IMR-90 (cell line): ENCODE measurements around the gene LRRC61. TPM values are rescaled to one million over a fixed set of nuclear protein-coding genes. Genes with fewer than 3 reads are reported as not detected.

ENCODE experiments used
- ATAC-seq: fragments of 200-7000 bp; cut with Tn5 transposase; 2 replicates; pipeline ENCODE4 v1.9.1; 2020; ENCODE audit warnings: low read depth, mild to moderate bottlenecking, moderate library complexity
- BruUV-seq: library from RNA; stranded (reverse); fragments of 400-500 nt; replicated peaks from 2 replicates; lab custom pipeline; 2021; lab: Mats Ljungman, UMichigan
- CTCF ChIA-PET: fragments of 300-600 bp; formaldehyde crosslinking; extraction: SDS; loops from one replicate; lab custom pipeline; 2021; ENCODE audit warnings: antibody characterized with exemption; lab: Yijun Ruan, JAX
- POLR2A ChIA-PET: fragments of 300-600 bp; sonication (Branson Sonifier 250); formaldehyde crosslinking; loops from one replicate; lab custom pipeline; 2022; ENCODE audit warnings: antibody characterized with exemption; ENCODE audit not compliant: unreplicated experiment; lab: Charles Lee
- DNase-seq: peaks from one replicate; pipeline ENCODE4 v3.0.0; 2013
- H2AFZ ChIP-seq: replicated peaks from 2 replicates; pipeline ENCODE3; 2013; ENCODE audit warnings: low read length, mild to moderate bottlenecking; ENCODE audit not compliant: poor library complexity
- H2AK5ac ChIP-seq: 2 replicates; pipeline ENCODE4 v1.6.1; 2013; ENCODE audit warnings: low read depth, low read length, inconsistent platforms
- H2AK9ac ChIP-seq: replicated peaks from 2 replicates; pipeline ENCODE3; 2013; ENCODE audit warnings: mild to moderate bottlenecking, low read depth, low read length, moderate library complexity; ENCODE audit not compliant: poor library complexity
- H2BK120ac ChIP-seq: 2 replicates; pipeline ENCODE4 v1.6.1; 2013; ENCODE audit warnings: low read depth, low read length, inconsistent platforms
- H2BK15ac ChIP-seq: 3 replicates; pipeline ENCODE4 v1.6.1; 2013; ENCODE audit warnings: low read depth, low read length, inconsistent platforms
- H2BK20ac ChIP-seq: 2 replicates; pipeline ENCODE4 v1.6.1; 2013; ENCODE audit warnings: low read depth, mild to moderate bottlenecking, inconsistent platforms, low read length, moderate library complexity
- H2BK5ac ChIP-seq: 2 replicates; pipeline ENCODE4 v1.6.1; 2013; ENCODE audit warnings: mild to moderate bottlenecking, low read depth, low read length, inconsistent platforms; ENCODE audit not compliant: poor library complexity, severe bottlenecking
- H3K14ac ChIP-seq: replicated peaks from 2 replicates; pipeline ENCODE4 v1.6.1; 2013; ENCODE audit warnings: low read depth, low read length, inconsistent platforms
- H3K18ac ChIP-seq: 2 replicates; pipeline ENCODE4 v1.6.1; 2013; ENCODE audit warnings: low read depth, low read length, control low read depth
- H3K23ac ChIP-seq: 2 replicates; pipeline ENCODE4 v1.6.1; 2013; ENCODE audit warnings: low read depth, low read length, inconsistent platforms
- H3K27ac ChIP-seq: 2 replicates; pipeline ENCODE4 v1.5.1; 2013; ENCODE audit warnings: mild to moderate bottlenecking, control low read depth, low read length; ENCODE audit not compliant: insufficient read depth
- H3K27me3 ChIP-seq: 2 replicates; pipeline ENCODE4 v1.6.1; 2013; ENCODE audit warnings: low read length; ENCODE audit not compliant: control insufficient read depth, insufficient read depth
- H3K36me3 ChIP-seq: 2 replicates; pipeline ENCODE4 v1.6.1; 2013; ENCODE audit warnings: low read length, mixed read lengths; ENCODE audit not compliant: control insufficient read depth, insufficient read depth
- H3K4ac ChIP-seq: 2 replicates; pipeline ENCODE4 v1.6.1; 2013; ENCODE audit warnings: low read depth, low read length, inconsistent platforms
- H3K4me1 ChIP-seq: 2 replicates; pipeline ENCODE4 v1.6.1; 2013; ENCODE audit warnings: low read length, mixed read lengths; ENCODE audit not compliant: control insufficient read depth, insufficient read depth
- H3K4me2 ChIP-seq: 2 replicates; pipeline ENCODE4 v1.6.1; 2013; ENCODE audit warnings: low read depth, mild to moderate bottlenecking, control low read depth, low read length, moderate library complexity
- H3K4me3 ChIP-seq: 2 replicates; pipeline ENCODE4 v1.5.1; 2013; ENCODE audit warnings: low read depth, mild to moderate bottlenecking, control low read depth, low read length, moderate library complexity; ENCODE audit not compliant: insufficient read depth
- H3K56ac ChIP-seq: 2 replicates; pipeline ENCODE4 v1.6.1; 2013; ENCODE audit warnings: low read length, inconsistent platforms; ENCODE audit not compliant: insufficient read depth; ENCODE audit errors: extremely low read depth
- H3K79me1 ChIP-seq, 2 experiments: 2 replicates each; pipeline ENCODE4 v1.6.1; 2013; ENCODE audit warnings: low read length in 2 of 2, inconsistent platforms in 1 of 2, low read depth in 1 of 2
- H3K9ac ChIP-seq: 2 replicates; pipeline ENCODE4 v1.6.1; 2013; ENCODE audit warnings: low read depth, low read length, control low read depth
- H3K9me1 ChIP-seq: 2 replicates; pipeline ENCODE4 v1.6.1; 2013; ENCODE audit warnings: low read length, inconsistent platforms; ENCODE audit not compliant: insufficient read depth
- H3K9me3 ChIP-seq: 2 replicates; pipeline ENCODE4 v1.6.1; 2013; ENCODE audit warnings: low read length; ENCODE audit not compliant: control insufficient read depth, insufficient read depth
- H4K20me1 ChIP-seq: 2 replicates; pipeline ENCODE4 v1.6.1; 2013; ENCODE audit warnings: low read length, inconsistent platforms; ENCODE audit not compliant: insufficient read depth
- H4K5ac ChIP-seq: 2 replicates; pipeline ENCODE4 v1.6.1; 2013; ENCODE audit warnings: mild to moderate bottlenecking, low read depth, low read length, control low read depth
- H4K8ac ChIP-seq, 2 experiments: 2 replicates each; pipeline ENCODE4 v1.6.1; 2013; ENCODE audit warnings: low read depth in 2 of 2, low read length in 2 of 2, control low read depth in 1 of 2, inconsistent platforms in 1 of 2
- H4K91ac ChIP-seq: 2 replicates; pipeline ENCODE4 v1.6.1; 2013; ENCODE audit warnings: low read depth, low read length, inconsistent platforms; ENCODE audit not compliant: insufficient read depth
- CTCF ChIP-seq: conservative IDR thresholded peaks from 2 replicates; pipeline ENCODE4 v1.5.1; 2012; ENCODE audit warnings: mild to moderate bottlenecking, low read depth, low read length, improper control_type of control experiment
- MXI1 ChIP-seq: IDR thresholded peaks from 2 replicates; pipeline ENCODE4 v1.6.1; 2012; ENCODE audit warnings: low read depth, mild to moderate bottlenecking, low read length, moderate library complexity, borderline replicate concordance
- RAD21 ChIP-seq: IDR thresholded peaks from 2 replicates; pipeline ENCODE4 v1.6.1; 2012; ENCODE audit warnings: low read length, improper control_type of control experiment
- WGBS, 2 experiments: methylation state at CpG; one replicate each; pipeline versions ENCODE4 v1.1.5 to v1.1.7; 2013; ENCODE audit warnings: missing lambda C conversion rate in 2 of 2; ENCODE audit not compliant: insufficient read length in 1 of 2; ENCODE audit errors: extremely low coverage in 2 of 2; 5-methylcytosine and 5-hydroxymethylcytosine counted together
- dilution Hi-C: fragments of 300-500 bp; cut with HindIII; formaldehyde crosslinking; loops from one replicate; pipeline ENCODE4 v1.14.3; 2018; ENCODE audit warnings: low sequenced_read_pairs; ENCODE audit not compliant: unreplicated experiment
- in situ Hi-C: fragments of 300-500 bp; cut with MboI; formaldehyde crosslinking; loops from 3 replicates; pipeline ENCODE4 v1.14.3; 2019; ENCODE audit warnings: low sequenced_read_pairs, inconsistent platforms, mixed read lengths
- intact Hi-C: fragments of 100-400 bp; cut with micrococcal nuclease; formaldehyde crosslinking; loops from 2 replicates; pipeline ENCODE4 v1.10.0; 2022
- polyA plus RNA-seq, 3 experiments: library from polyadenylated mRNA; depleted of rRNA; stranded (reverse); fragments of >200 nt; gene quantifications; 2 replicates each; pipeline ENCODE4 v1.2.3, GENCODE V29; 2012; ENCODE audit warnings: low replicate concordance in 1 of 3
- total RNA-seq: library from RNA; depleted of rRNA; stranded (reverse); fragments of >200 nt; gene quantifications from 2 replicates; pipeline ENCODE4 v1.2.3, GENCODE V29; 2012

The LRRC61 gene
- total and polyA plus RNA-seq, 2 of the 4 experiments (the other 2 are of a cell fraction) = 0.07 TPM; not detected in 1

- H2BK15ac ChIP-seq = no peak overlapping the region
- H2BK20ac ChIP-seq = no peak overlapping the region
- peaks cover 10% of the 10 kb centered on the region for H3K4me1 ChIP-seq
- dilution Hi-C loops = no loop called here
- no peaks in the 10 kb centered on the region for H3K27me3 ChIP-seq
- peak overlapping the region; percentile 70 for H4K5ac ChIP-seq
- H2BK5ac ChIP-seq = peak overlapping the region; percentile 77
- peak; percentile 57 for DNase-seq
- H2AK5ac ChIP-seq = 0 out of 2 replicates have a peak overlapping the region, but pooled peaks have one; percentile 2
- WGBS, 2 experiments = 13% methylated on average over 3 of the region's 32 CpGs; no CpG with 5 or more reads in 1 of the 2 experiments
- H3K56ac ChIP-seq = peak overlapping the region; percentile 77; the same call in 1 of the 2 replicates
- in situ Hi-C loops = no loop called here
- H4K20me1 ChIP-seq = peaks cover 3% of the 10 kb centered on the region; the same call in 1 of the 2 replicates
- ChIA-PET CTCF (interaction anchor here (0.7 to 1.5 kb wide), 3 partner anchors 9 to 39 kb away, joined by 3 to 4 read pairs (median 3); no protein-coding TSS in a partner anchor), POLR2A (no interaction called here)
- peak overlapping the region; percentile 36 for H4K91ac ChIP-seq
- H3K4me2 ChIP-seq = peak overlapping the region; percentile 78
- peak overlapping the region; percentile 71; the same call in 1 of the 2 replicates for H3K23ac ChIP-seq
- peak overlapping the region; percentile 81 for H3K4ac ChIP-seq
- peak overlapping the region; percentile 68 for H3K4me3 ChIP-seq
- TF ChIP-seq MXI1 = no peak
- no peak for TF ChIP-seq RAD21
- TF ChIP-seq CTCF = peak; percentile 28
- H3K27ac ChIP-seq = peak overlapping the region; percentile 81
- H3K79me1 ChIP-seq = peaks cover 26 to 50% of the 10 kb centered on the region in 2 experiments
- H3K9me3 ChIP-seq = no peaks in the 10 kb centered on the region
- H3K9ac ChIP-seq = peak overlapping the region; percentile 70
- peak overlapping the region; percentile 47; the same call in 1 of the 2 replicates for H2BK120ac ChIP-seq
- H3K18ac ChIP-seq = peak overlapping the region; percentile 28; the same call in 1 of the 2 replicates
- H2AK9ac ChIP-seq = peak overlapping the region; percentile 85
- peaks cover 16% of the 10 kb centered on the region; the same call in 1 of the 2 replicates for H3K9me1 ChIP-seq
- BruUV-seq = no TSS peak
- H2AFZ ChIP-seq = peak overlapping the region; percentile 90
- H3K14ac ChIP-seq = peak overlapping the region; percentile 81
- H4K8ac ChIP-seq = peak overlapping the region; percentile 76 to 93
- intact Hi-C loops = loop anchor here (2.0 kb wide), 1 partner anchor 43 kb away; no protein-coding TSS in a partner anchor
- ATAC-seq = peak; percentile 3
- peaks cover 11% of the 10 kb centered on the region for H3K36me3 ChIP-seq
Observed at GRCh38 chr7:150378115-150378852, 55.1 kb downstream of the LRRC61 start.
